Sigmoid colon (tissue), 4 donors: ENCODE measurements around the gene PERCC1.
"Not testable (repeated sequence)": the region's sequence is repeated elsewhere in the genome, so short reads cannot be mapped to it uniquely, and the experiment has no call there.

ENCODE experiments used
- CTCF ChIP-seq, 4 experiments: fragments of 450-650 bp in 3 of 4; fragments of 200-600 bp in 1 of 4; IDR thresholded peaks; one replicate each; pipeline ENCODE4 v1.5.1; 2016 to 2019; ENCODE audit warnings: antibody characterized with exemption in 4 of 4, mild to moderate bottlenecking in 3 of 4, moderate library complexity in 2 of 4
- EP300 ChIP-seq, 4 donors: sonication (generic); formaldehyde crosslinking; IDR thresholded peaks; one replicate each; pipeline ENCODE4 v1.6.1; 2017; ENCODE audit warnings: antibody characterized with exemption in 4 of 4
- POLR2A ChIP-seq, 2 donors: fragments of 450-650 bp; IDR thresholded peaks; one replicate each; pipeline ENCODE4 v1.6.1; 2016; ENCODE audit warnings: antibody characterized with exemption in 2 of 2, mild to moderate bottlenecking in 2 of 2, moderate library complexity in 2 of 2
- POLR2AphosphoS5 ChIP-seq, 4 donors: sonication (generic); formaldehyde crosslinking; IDR thresholded peaks; one replicate each; pipeline ENCODE4 v1.6.1; 2017; ENCODE audit warnings: antibody characterized with exemption in 4 of 4

GRCh38 chr16:1439699-1440074, 8.8 kb downstream of the PERCC1 start:
- TF ChIP-seq CTCF, EP300, POLR2A, POLR2AphosphoS5 (IDR thresholded peaks at IDR 0.05): not testable (repeated sequence)
